ENCODE data around the gene RNF212B.

RNF212B gene

GRCh38 chr14:23321572-23322547, 84.1 kb downstream of the RNF212B start:
- peak; percentile 45 for DNase-seq (ENCODE audit: low read depth)
